Measurements from ENCODE around the gene WDR36.

DNA sequence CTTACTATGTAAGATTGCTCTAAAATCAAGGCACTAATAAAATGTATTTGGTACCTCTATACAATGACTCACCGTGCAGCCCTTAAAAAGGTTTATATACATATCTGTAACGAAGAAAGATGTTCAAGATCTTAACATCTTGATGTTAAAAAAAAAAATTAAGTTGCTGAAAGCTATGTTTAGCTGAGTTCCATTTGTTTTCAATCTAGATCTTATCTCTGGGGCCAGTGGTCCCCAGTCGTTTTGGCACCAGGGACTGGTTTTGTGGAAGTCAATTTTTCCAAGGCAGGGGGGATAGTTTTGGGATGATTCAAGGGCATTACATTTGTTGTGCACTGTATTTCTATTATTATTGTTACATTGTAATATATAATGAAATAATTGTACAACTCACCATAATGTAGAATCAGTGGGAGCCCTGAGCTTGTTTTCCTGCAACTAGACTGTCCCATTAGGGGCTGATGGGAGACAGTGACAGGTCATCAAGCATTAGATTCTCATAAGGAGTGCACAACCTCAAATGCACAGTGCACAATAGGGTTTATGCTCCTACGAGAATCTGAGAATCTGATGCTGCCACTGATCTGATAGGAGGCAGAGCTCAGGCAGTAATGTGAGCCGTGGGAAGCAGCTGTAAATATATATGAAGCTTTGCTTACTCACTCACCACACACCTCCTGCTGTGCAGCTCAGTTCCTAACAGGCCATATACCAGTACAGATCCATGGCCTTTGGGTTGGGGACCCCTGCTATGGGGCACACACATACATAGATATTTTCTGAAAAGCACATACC, 48.2 kb upstream of the WDR36 start:
- TF ChIP-seq SIN3A (conservative IDR thresholded peaks at IDR 0.05 in 1 of 2, IDR thresholded peaks at IDR 0.05 in 1 of 2; ENCODE audit: low read depth in 1 of 2, low read length in 2 of 2) (no peak), CTCF (IDR thresholded peaks at IDR 0.05; ENCODE audit: control extremely low read depth in 1 of 3, insufficient read depth in 1 of 3, low read depth in 1 of 3, low read length in 3 of 3) (no peak), EP300 (IDR thresholded peaks at IDR 0.05; ENCODE audit: borderline replicate concordance in 1 of 2, low read depth in 2 of 2, low read length in 2 of 2) (no peak), TAF1 (IDR thresholded peaks at IDR 0.05; ENCODE audit: low read depth, low read length) (no peak), RNF2 (IDR thresholded peaks at IDR 0.05; ENCODE audit: borderline replicate concordance, low read depth, low read length, missing control alignments, poor library complexity, severe bottlenecking) (no peak), KDM5A (IDR thresholded peaks at IDR 0.05; ENCODE audit: low read length) (no peak), USF2 (IDR thresholded peaks at IDR 0.05; ENCODE audit: low read length) (no peak), GTF2F1 (IDR thresholded peaks at IDR 0.05; ENCODE audit: borderline replicate concordance, low read depth, low read length) (no peak), POLR2AphosphoS5 (IDR thresholded peaks at IDR 0.05; ENCODE audit: low read depth, low read length) (no peak)
